ENCODE results near the gene RUNX1.

Gene RUNX1

DNA sequence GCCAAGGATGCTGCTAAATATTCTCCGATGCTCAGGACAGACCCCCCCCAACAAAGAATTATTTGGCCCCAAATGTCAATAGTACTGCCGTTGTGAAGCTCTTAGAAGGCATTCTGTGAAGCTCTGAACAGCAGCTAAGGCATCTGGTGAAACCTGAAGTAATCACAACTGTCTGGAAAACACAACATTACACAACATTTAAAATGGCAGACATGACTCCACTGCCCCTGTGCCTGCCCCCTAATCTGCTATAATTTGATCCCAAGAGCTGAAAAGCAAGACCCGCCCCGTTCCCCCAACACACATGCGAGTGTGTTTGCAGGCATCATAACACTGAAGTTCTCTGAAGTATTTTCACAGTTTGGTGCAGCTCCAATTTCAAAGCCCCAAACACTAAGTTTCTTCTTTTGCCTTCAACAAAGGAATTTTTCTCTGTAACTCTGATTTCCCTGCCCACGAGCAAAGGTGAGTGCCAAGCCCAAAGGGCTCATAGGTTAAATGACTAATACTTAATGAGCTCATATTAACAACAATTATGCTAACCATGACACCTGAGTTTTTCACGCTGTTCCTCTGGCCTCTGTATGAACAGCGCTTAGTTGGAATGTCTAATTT is 251.1 kb downstream of the RUNX1 start:
- no peak for DNase-seq

DNA sequence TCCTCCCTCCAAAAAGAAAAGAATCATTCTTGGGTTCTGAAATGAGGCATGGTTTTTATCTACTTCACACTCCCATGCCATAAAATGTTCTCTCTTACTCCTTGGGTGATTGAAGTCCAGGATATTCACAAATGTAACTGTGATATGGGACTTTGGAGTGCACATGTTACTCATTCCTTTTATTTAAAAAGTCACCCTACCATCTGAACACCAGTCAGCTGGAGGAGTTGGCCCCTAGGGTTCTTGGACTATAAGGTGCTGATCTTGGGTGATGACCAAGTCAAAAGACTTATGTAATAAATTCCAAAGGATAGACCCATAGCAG is 251.9 kb downstream of the RUNX1 start:
- no peak for DNase-seq

DNA sequence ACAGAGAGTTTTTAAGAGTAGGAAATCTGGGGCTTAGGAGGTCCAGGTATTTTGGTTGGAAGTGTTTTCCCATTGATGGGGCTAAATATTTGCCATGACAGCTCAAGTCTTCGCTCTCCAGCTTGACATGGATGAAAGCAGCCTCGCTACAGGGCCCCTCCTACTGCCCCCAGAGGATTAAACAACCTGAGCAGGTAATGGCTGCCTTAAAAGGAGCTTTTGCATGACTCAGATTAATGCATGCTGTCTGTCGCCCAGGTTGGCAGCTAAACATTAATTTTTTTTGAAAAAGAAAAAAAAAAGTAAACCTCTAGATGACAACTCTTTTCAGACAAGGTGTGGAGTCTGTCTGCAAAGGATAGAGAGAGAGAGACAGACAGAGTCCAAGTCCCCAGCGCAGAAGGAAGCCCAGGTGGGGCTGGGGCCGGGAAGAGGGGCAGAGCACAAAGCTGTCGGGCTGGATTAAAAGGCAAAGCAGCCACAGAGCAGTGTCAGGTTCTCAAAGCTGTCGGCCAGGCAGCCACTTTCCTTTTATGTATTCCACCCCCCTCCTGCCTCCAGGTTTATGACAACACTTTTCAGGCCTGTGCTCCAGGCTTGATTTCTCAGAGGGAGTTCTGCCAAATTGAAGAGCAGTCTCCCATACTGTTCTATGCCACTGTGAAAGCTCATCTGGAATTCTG is 252.4 kb downstream of the RUNX1 start:
- no peak for DNase-seq

GRCh38 chr21:34795548-34796180 is 253.4 kb downstream of the RUNX1 start:
- DNase-seq: no peak

DNA sequence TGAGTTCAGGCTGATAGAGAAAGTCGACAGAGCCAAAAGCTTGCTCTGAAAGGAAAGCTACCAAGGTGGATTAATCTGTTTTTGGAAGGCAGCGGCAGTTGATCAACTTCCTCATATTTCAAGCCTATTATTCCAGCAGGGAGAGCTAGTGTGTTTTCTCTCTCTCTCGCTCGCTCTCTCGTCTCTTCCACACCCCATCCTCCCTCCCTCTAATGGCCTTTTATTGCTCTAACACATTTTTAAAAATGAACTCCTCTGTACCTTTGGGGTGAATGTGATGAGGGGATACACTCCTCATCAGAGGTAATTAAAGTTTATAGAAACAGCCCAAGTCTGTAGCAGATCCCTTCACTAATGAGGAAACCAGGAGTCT is 253.9 kb downstream of the RUNX1 start:
- DNase-seq: no peak

GRCh38 chr21:34794686-34795085 is 254.4 kb downstream of the RUNX1 start:
- no peak for DNase-seq

GRCh38 chr21:34793471-34793870 is 255.6 kb downstream of the RUNX1 start:
- no peak for DNase-seq

GRCh38 chr21:34792504-34793089 is 256.5 kb downstream of the RUNX1 start:
- no peak for DNase-seq

DNA sequence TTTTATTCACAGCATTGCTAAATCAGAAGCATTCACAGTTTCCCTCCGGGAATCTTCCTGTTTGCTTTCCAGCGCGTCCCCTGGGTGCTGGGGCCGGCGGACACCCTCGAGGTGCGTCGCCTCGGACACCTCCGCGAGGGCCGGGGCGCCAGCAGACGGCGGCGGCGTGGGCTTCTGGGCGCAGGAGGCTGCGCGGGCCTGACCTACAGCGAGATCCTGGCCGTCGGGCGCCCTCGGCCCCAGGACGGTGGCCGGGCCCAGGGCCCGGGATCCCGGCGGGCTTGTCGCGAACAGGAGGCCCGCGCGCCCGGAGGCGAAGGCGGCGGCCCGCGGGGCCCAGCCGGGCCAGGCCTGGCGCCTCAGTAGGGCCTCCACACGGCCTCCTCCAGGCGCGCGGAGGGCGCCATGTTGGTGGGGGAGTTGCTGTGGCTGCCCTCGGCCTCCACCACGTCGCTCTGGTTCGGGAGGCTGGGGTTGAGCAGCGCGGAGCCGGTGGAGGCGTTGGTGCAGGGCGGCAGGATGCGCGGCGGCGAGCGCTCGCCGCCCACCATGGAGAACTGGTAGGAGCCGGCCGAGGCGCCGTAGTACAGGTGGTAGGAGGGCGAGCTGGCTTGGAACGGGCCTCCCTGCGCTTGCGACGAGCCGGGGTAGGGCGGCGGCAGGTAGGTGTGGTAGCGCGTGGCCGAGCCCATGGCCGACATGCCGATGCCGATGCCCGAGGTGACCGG is 257.2 kb downstream of the RUNX1 start:
- DNase-seq: no peak

- no peak for DNase-seq
Measured at GRCh38 chr21:34790834-34791233, 258.3 kb downstream of the RUNX1 start.

DNA sequence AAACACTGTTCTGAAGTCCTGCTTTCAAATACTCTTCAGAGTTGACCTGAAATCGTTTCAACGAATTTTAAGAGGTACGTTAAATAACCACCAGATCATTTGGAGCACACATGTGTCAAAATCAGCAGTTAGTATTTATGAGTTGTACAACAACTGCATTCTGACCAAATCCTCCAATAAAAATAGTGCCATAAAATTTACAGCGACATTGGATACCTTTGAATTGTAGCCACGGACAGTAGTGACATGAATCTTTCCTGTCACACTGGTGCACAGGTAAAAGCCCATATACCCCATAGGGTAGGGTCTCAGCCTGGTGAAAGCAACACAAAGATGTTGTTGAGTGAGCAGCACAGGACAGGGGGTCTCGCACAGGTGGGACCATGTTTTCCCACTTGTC is 258.8 kb downstream of the RUNX1 start:
- no peak for DNase-seq

DNA sequence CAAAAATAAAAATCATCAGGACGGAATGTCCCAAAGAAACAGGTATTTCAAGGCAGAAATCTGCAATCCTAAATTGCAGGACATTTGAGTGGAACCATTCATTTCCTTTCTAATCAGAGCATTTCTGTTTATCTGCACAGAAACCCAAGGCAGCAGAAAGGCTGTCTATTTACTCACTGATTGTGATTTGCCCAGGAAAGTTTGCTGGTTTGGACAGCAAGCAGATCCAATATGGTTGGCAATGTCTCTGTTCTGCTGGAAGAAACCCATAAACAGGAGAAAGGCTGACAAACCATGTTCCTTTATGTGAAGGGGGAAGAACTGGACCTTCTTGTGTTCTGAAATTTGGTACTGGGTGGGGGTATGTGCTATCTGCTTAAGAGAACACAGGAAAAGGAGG is 260.2 kb downstream of the RUNX1 start:
- no peak for DNase-seq

DNA sequence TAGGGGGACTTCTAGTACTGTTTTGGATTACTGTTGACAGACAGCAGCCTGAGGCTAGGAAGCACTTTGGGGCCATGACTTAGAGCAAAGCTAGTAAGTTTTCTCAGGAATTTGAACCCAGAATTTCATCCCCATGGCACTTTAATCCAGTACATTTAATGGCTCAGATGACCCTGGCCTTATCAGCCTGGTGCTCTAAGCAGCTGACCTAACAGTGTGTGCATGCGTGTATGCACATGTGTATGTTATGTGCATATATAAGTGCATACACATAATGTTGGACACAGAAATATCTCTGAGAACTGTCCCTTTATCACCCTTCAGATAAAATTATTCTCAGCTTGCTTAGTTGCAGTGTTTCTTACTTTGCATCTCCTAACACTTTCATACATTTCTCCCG is 265.3 kb downstream of the RUNX1 start:
- DNase-seq: no peak

GRCh38 chr21:34782506-34783360 is 266.4 kb downstream of the RUNX1 start:
- DNase-seq: no peak

DNA sequence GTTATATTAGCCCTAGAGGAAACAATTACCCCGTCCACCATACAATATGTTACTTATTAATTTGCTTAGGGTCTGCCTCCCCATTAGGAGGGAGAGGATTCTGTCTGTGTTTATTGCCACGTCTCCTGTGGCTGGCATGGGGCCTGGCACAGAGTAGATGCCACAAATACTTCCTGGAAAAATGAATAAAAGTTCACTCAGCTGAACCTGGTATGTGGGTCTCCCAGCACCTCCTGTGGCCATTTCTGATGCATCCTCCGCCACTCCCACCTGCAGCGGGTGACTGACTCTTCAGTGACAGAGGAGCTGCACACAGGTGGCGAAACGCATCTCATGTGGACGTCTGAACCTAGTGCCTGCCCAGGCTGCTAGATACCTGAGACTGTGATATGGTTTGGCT is 267.6 kb downstream of the RUNX1 start:
- DNase-seq: no peak

DNA sequence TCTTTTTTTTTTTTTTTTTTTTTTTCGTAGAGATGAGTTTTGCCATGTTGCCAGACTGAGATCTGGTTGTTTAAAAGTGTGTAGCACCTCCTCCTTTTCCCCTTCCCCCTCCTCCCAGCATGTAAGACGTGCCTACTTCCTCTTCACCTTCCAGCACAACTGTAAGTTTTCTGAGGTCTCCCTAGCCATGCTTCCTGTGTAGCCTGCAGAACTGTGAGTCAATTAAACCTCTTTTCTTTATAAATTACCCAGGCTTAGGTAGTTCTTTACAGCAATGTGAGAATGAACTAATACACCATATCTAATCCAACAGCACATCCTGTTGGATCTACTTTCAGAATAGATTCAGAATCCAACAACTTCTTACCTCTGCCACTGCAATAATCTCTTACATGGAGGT is 269.2 kb downstream of the RUNX1 start:
- no peak for DNase-seq

DNA sequence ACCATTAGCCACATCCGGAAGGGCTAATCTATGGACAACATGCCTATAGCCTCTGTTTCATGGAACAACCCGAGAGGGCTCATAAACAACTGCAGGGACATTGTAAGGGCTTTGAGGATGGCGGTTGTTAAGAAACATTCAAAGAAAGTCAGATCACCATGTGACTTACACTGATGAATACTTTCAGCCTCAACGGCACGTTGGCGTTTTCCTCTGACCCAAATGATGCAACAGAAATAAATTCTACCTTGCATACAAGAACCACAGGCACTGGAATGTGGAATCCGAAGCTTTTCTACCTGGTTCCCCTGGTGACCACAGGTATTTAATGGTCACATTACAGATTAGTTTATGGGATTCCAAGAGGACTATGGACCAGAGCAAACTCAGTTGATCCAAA is 273.3 kb downstream of the RUNX1 start:
- no peak for DNase-seq

- no peak for DNase-seq
Measured at GRCh38 chr21:34774750-34775149, 274.4 kb downstream of the RUNX1 start.

GRCh38 chr21:34771512-34772028 is 277.5 kb downstream of the RUNX1 start:
- DNase-seq: no peak

DNA sequence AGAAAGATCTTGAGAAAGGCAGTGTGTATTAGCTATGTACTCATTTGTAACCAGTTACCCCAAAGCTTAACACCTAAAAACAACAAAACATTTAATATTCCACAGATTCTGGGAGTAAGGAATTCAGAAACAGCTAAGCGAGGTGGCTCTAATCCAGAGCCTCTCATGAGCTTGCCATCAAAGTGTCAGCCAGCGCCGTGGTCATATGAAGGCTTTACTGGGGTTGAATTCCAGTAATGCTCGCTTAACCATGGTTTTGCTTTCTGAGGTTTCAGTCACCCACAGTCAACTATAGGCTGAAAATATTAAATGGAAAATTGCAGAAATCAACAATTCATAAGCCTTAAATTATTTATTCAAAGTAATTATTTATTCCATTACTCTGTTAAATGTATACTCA is 278.5 kb downstream of the RUNX1 start:
- no peak for DNase-seq

- no peak for DNase-seq
Measured at GRCh38 chr21:34768326-34768725, 280.8 kb downstream of the RUNX1 start.

DNA sequence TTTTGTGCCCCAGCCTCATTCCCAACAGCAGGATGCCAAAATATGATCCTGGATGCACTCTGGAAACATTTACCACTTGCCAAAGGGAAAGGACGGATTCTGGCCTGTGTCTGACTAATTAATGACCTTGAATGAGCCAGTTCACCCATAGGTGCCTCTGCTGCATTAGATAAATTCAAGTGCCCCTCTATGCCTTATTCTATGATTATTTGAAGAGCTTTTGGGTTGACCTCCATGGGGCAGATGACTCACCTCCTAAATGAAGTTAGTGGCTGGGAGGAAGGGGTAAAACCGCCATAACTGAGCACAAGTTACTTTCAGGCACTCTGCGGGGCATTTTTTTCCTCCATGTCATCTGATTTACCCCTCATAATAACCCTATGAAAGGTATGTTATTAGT is 282.2 kb downstream of the RUNX1 start:
- no peak for DNase-seq

Data from CD4-positive, alpha-beta T cell treated with Interleukin-6 for 4 hours (primary cell).